Caco-2 (cell line): ENCODE measurements around the gene MT3. TPM values are rescaled to one million over a fixed set of nuclear protein-coding genes. Genes with fewer than 3 reads are reported as not detected.

Source experiments
- BruUV-seq: library from RNA; stranded (reverse); fragments of 400-500 nt; replicated peaks from 2 replicates; lab custom pipeline; 2021; lab: Mats Ljungman, UMichigan
- CTCF ChIA-PET: fragments of 300-600 bp; sonication (Branson Sonifier 250); formaldehyde crosslinking; loops from one replicate; lab custom pipeline; 2022; ENCODE audit warnings: antibody characterized with exemption; lab: Charles Lee
- POLR2A ChIA-PET: fragments of 300-600 bp; sonication (Branson Sonifier 250); formaldehyde crosslinking; loops from one replicate; lab custom pipeline; 2022; ENCODE audit warnings: antibody characterized with exemption; lab: Charles Lee
- DNase-seq, 2 experiments: peaks; one replicate each; pipeline versions ENCODE4 v3.0.0 to v3.0.0-alpha.2; 2020 to 2022
- H3K27me3 ChIP-seq: replicated peaks from 2 replicates; pipeline ENCODE4 v1.6.0; 2011; ENCODE audit warnings: low read length; ENCODE audit not compliant: control insufficient read depth, insufficient read depth
- H3K36me3 ChIP-seq: 2 replicates; pipeline ENCODE4 v1.5.1; 2011; ENCODE audit warnings: low read length; ENCODE audit not compliant: control insufficient read depth, insufficient read depth
- H3K4me1 ChIP-seq: fragments of 250-450 bp; sonication (Bioruptor Pico); 2 replicates; pipeline ENCODE4 v1.5.1; 2020; ENCODE audit warnings: mild to moderate bottlenecking
- H3K4me3 ChIP-seq: 2 replicates; pipeline ENCODE4 v1.5.1; 2011; ENCODE audit warnings: low read depth, mild to moderate bottlenecking, control low read depth, low read length
- H3K9me3 ChIP-seq: fragments of 250-450 bp; sonication (Bioruptor Pico); 2 replicates; pipeline ENCODE4 v1.5.1; 2020; ENCODE audit warnings: mild to moderate bottlenecking, moderate library complexity
- H3K27ac Mint-ChIP-seq: one replicate; pipeline ENCODE4 v1.8.0; 2022; ENCODE audit warnings: mixed read lengths; ENCODE audit not compliant: unreplicated experiment
- H3K27me3 Mint-ChIP-seq: one replicate; pipeline ENCODE4 v1.8.0; 2022; ENCODE audit warnings: mixed read lengths; ENCODE audit not compliant: insufficient read depth, unreplicated experiment
- H3K36me3 Mint-ChIP-seq: one replicate; pipeline ENCODE4 v1.8.0; 2022; ENCODE audit warnings: mild to moderate bottlenecking, mixed read lengths; ENCODE audit not compliant: insufficient read depth, unreplicated experiment
- H3K4me1 Mint-ChIP-seq: one replicate; pipeline ENCODE4 v1.8.0; 2022; ENCODE audit warnings: low read depth, mixed read lengths; ENCODE audit not compliant: unreplicated experiment
- H3K4me3 Mint-ChIP-seq: one replicate; pipeline ENCODE4 v1.8.0; 2022; ENCODE audit warnings: mild to moderate bottlenecking, moderate library complexity, mixed read lengths; ENCODE audit not compliant: unreplicated experiment
- H3K9me3 Mint-ChIP-seq: one replicate; pipeline ENCODE4 v1.8.0; 2022; ENCODE audit warnings: mixed read lengths; ENCODE audit not compliant: unreplicated experiment
- CTCF ChIP-seq, 2 experiments: fragments of 200-600 bp in 1 of 2; IDR thresholded peaks; 1 replicate in 1 of 2; 2 replicates in 1 of 2; pipeline versions ENCODE4 v1.5.1 to v1.8.0; 2011 to 2022; ENCODE audit warnings: antibody characterized with exemption in 1 of 2, control low read depth in 1 of 2, inconsistent platforms in 1 of 2, low read depth in 1 of 2, low read length in 1 of 2, mild to moderate bottlenecking in 1 of 2, moderate library complexity in 1 of 2; ENCODE audit not compliant: insufficient read depth in 1 of 2, severe bottlenecking in 1 of 2, unreplicated experiment in 1 of 2
- intact Hi-C: fragments of 100-400 bp; cut with micrococcal nuclease; formaldehyde crosslinking; loops from one replicate; pipeline ENCODE4 v1.10.0; 2022; ENCODE audit not compliant: unreplicated experiment
- total RNA-seq: library from RNA; stranded (reverse); gene quantifications from 2 replicates; pipeline ENCODE4 v1.2.3, GENCODE V29; 2022

The MT3 gene
- total RNA-seq, 1 experiment from 2014 or later, result not detected

GRCh38 chr16:56631197-56631596, 41.9 kb downstream of the MT3 start:
- ChIA-PET POLR2A (no interaction called here), CTCF (no interaction called here)
- H3K9me3 Mint-ChIP-seq, result no peaks in the 10 kb centered on the region
- intact Hi-C loops, result no loop called here
- peaks cover 5% of the 10 kb centered on the region for H3K4me1 Mint-ChIP-seq
- Histone ChIP-seq H3K27me3 (peaks cover 6% of the 10 kb centered on the region; the same call in 1 of the 2 replicates), H3K4me3 (no peak overlapping the region), H3K4me1 (no peaks in the 10 kb centered on the region), H3K36me3 (no peaks in the 10 kb centered on the region), H3K9me3 (no peaks in the 10 kb centered on the region)
- peaks cover 28% of the 10 kb centered on the region for H3K27me3 Mint-ChIP-seq
- no peak for TF ChIP-seq CTCF (IDR thresholded peaks at IDR 0.05; ENCODE audit: insufficient read depth in 1 of 2, low read depth in 1 of 2, low read length in 1 of 2, severe bottlenecking in 1 of 2, unreplicated experiment in 1 of 2)
- no peaks in the 10 kb centered on the region for H3K36me3 Mint-ChIP-seq
- H3K4me3 Mint-ChIP-seq, result no peak overlapping the region
- BruUV-seq, result no TSS peak
- H3K27ac Mint-ChIP-seq, result no peak overlapping the region
- DNase-seq, result no peak

- POLR2A ChIA-PET, result no interaction called here
Measured at GRCh38 chr16:56631832-56632155, 42.5 kb downstream of the MT3 start.

GRCh38 chr16:56632156-56632847, 43.0 kb downstream of the MT3 start, which contains the start of gene MT1M:
Gene MT1M, plus strand, starts transcription at chr16:56632659. Its CDS starts 73 bp downstream, at chr16:56632732.
- Mint-ChIP-seq H3K4me1 (peaks cover 5% of the 10 kb centered on the region), H3K4me3 (peak within 1 kb of the TSS; percentile 76), H3K36me3 (no peaks in the 10 kb centered on the region), H3K27me3 (peaks cover 28% of the 10 kb centered on the region), H3K27ac (no peak within 1 kb of the TSS), H3K9me3 (no peaks in the 10 kb centered on the region)
- intact Hi-C loops, result no loop called here
- peaks cover 8% of the 10 kb centered on the region for H3K27me3 ChIP-seq
- no TSS peak for BruUV-seq
- POLR2A ChIA-PET, result no interaction called here
- no peaks in the 10 kb centered on the region for H3K4me1 ChIP-seq
- no peaks in the 10 kb centered on the region for H3K9me3 ChIP-seq
- TF ChIP-seq CTCF (IDR thresholded peaks at IDR 0.05; ENCODE audit: insufficient read depth in 1 of 2, low read depth in 1 of 2, low read length in 1 of 2, severe bottlenecking in 1 of 2, unreplicated experiment in 1 of 2), result no peak
- peak within 1 kb of the TSS; percentile 26 for H3K4me3 ChIP-seq
- H3K36me3 ChIP-seq, result no peaks in the 10 kb centered on the region
- CTCF ChIA-PET, result no interaction called here
- no peak for DNase-seq

More at GRCh38 chr16:56631832-56632155, 42.5 kb downstream of the MT3 start:
- no peaks in the 10 kb centered on the region for H3K36me3 Mint-ChIP-seq
- no peaks in the 10 kb centered on the region for H3K9me3 Mint-ChIP-seq
- no peak for TF ChIP-seq CTCF (IDR thresholded peaks at IDR 0.05; ENCODE audit: insufficient read depth in 1 of 2, low read depth in 1 of 2, low read length in 1 of 2, severe bottlenecking in 1 of 2, unreplicated experiment in 1 of 2)
- H3K27ac Mint-ChIP-seq, result no peak overlapping the region
- DNase-seq, result no peak
- Histone ChIP-seq H3K27me3 (peaks cover 8% of the 10 kb centered on the region; the same call in 1 of the 2 replicates), H3K36me3 (no peaks in the 10 kb centered on the region), H3K4me3 (peak overlapping the region; percentile 26), H3K9me3 (no peaks in the 10 kb centered on the region), H3K4me1 (no peaks in the 10 kb centered on the region)
- H3K4me1 Mint-ChIP-seq, result peaks cover 5% of the 10 kb centered on the region
- no TSS peak for BruUV-seq
- peak overlapping the region; percentile 76 for H3K4me3 Mint-ChIP-seq
- CTCF ChIA-PET, result no interaction called here
- intact Hi-C loops, result no loop called here
- peaks cover 28% of the 10 kb centered on the region for H3K27me3 Mint-ChIP-seq
